Loucy (cell line): ENCODE data around the gene PPP1R14C.

Experiments
- H2AFZ ChIP-seq: fragments of 200-600 bp; sonication (generic); 2 replicates; pipeline ENCODE4 v1.6.0; 2016; ENCODE audit warnings: antibody characterized with exemption, mild to moderate bottlenecking, low read length, moderate library complexity
- H3F3A ChIP-seq: fragments of 200-600 bp; 2 replicates; pipeline ENCODE4 v1.6.0; 2016; ENCODE audit warnings: antibody characterized with exemption, low read depth, mild to moderate bottlenecking
- H3K27me3 ChIP-seq: fragments of 200-600 bp; sonication (generic); 2 replicates; pipeline ENCODE4 v1.6.1; 2014; ENCODE audit warnings: low read length, mild to moderate bottlenecking; ENCODE audit not compliant: insufficient read depth, poor library complexity, severe bottlenecking
- H3K36me3 ChIP-seq: fragments of 200-600 bp; sonication (generic); 2 replicates; pipeline ENCODE4 v1.6.1; 2016; ENCODE audit warnings: low read length; ENCODE audit not compliant: insufficient read depth
- H3K4me1 ChIP-seq: fragments of 200-600 bp; sonication (generic); 2 replicates; pipeline ENCODE4 v1.5.1; 2014; ENCODE audit warnings: low read length, mild to moderate bottlenecking; ENCODE audit not compliant: insufficient read depth, poor library complexity, severe bottlenecking
- H3K4me2 ChIP-seq: fragments of 200-600 bp; sonication (generic); 2 replicates; pipeline ENCODE4 v1.6.0; 2014; ENCODE audit warnings: antibody characterized with exemption, low read length, low read depth, mild to moderate bottlenecking; ENCODE audit not compliant: poor library complexity, severe bottlenecking
- H3K4me3 ChIP-seq: fragments of 200-600 bp; sonication (generic); 2 replicates; pipeline ENCODE4 v1.5.1; 2014; ENCODE audit warnings: low read length, mild to moderate bottlenecking, mixed read lengths; ENCODE audit not compliant: poor library complexity, severe bottlenecking
- H3K79me2 ChIP-seq: fragments of 200-600 bp; sonication (generic); 2 replicates; pipeline ENCODE4 v1.6.1; 2014; ENCODE audit warnings: low read length; ENCODE audit not compliant: insufficient read depth
- H3K9ac ChIP-seq: fragments of 200-600 bp; sonication (generic); 2 replicates; pipeline ENCODE4 v1.6.0; 2014; ENCODE audit warnings: mild to moderate bottlenecking, low read depth, low read length, moderate library complexity; ENCODE audit not compliant: poor library complexity, severe bottlenecking
- H3K9me2 ChIP-seq: fragments of 200-600 bp; sonication (generic); replicated peaks from 2 replicates; pipeline ENCODE4 v1.6.1; 2016; ENCODE audit warnings: low read depth, low read length, mixed read lengths
- H3K9me3 ChIP-seq: fragments of 200-600 bp; sonication (generic); 2 replicates; pipeline ENCODE4 v1.6.1; 2014; ENCODE audit warnings: mild to moderate bottlenecking, antibody characterized with exemption, low read length, low read depth; ENCODE audit not compliant: insufficient read depth
- H4K20me1 ChIP-seq: fragments of 200-600 bp; sonication (generic); 2 replicates; pipeline ENCODE4 v1.6.0; 2014; ENCODE audit warnings: antibody characterized with exemption, low read length, mild to moderate bottlenecking; ENCODE audit not compliant: insufficient read depth, poor library complexity, severe bottlenecking
- EZH2phosphoT487 ChIP-seq: fragments of 200-600 bp; IDR thresholded peaks from 2 replicates; pipeline ENCODE4 v1.6.1; 2018; ENCODE audit warnings: antibody characterized with exemption, mild to moderate bottlenecking, moderate library complexity, borderline replicate concordance
- TF ChIP-seq, protein P1 (sequence below): fragments of 200-600 bp; sonication (generic); conservative IDR thresholded peaks from 2 replicates; pipeline ENCODE4 v1.5.1; 2014; ENCODE audit warnings: mild to moderate bottlenecking, antibody characterized with exemption, low read length

PPP1R14C gene

DNA sequence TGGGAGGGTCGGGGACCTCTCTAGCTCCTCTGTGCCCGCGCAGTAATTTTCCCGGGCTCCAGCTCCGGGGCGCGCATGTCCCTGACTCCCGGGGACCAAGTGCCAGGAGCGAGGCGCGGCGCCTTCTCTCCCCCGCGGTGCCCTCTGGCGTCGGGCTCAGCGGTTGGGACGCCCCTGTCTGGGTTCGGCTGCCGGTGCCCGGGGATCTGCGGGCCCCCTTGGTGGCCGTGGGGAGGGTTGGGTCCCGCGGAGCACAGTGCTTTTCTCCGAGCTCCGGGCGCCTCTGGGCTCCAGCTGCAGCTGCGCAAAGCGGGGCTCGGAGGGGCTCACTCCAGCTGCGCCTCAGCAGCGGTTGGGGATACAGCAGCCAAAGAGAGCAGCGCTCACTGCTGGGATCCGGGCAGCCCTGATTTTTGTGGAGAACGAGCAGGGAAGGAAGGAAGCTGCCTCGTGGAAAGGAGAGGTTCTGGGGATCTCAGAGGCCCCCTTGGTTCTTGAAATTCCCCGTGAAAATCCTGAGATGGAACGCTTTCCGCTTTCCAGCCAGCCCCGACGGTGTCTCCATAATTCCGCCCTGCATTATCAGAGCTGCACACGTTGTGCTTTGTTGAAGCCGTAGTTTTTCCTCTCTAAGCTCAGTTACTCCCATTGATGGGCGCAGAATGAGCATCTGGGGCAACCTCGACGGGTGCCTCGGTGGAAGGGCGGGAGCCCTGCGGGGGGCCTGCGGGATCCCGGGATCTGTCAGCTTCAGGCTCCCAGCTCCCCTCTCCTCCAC is 861 bp downstream of the PPP1R14C start:
- Histone ChIP-seq H2AFZ (no peak overlapping the region), H4K20me1 (no peaks in the 10 kb centered on the region), H3F3A (no peaks in the 10 kb centered on the region), H3K4me2 (no peak overlapping the region), H3K4me3 (no peak overlapping the region), H3K79me2 (no peaks in the 10 kb centered on the region), H3K36me3 (no peaks in the 10 kb centered on the region), H3K9me2 (no peaks in the 10 kb centered on the region), H3K4me1 (no peaks in the 10 kb centered on the region), H3K9me3 (no peaks in the 10 kb centered on the region), H3K27me3 (no peaks in the 10 kb centered on the region), H3K9ac (no peak overlapping the region)
- no peak for TF ChIP-seq EZH2phosphoT487
- TF ChIP-seq, protein P1, sequence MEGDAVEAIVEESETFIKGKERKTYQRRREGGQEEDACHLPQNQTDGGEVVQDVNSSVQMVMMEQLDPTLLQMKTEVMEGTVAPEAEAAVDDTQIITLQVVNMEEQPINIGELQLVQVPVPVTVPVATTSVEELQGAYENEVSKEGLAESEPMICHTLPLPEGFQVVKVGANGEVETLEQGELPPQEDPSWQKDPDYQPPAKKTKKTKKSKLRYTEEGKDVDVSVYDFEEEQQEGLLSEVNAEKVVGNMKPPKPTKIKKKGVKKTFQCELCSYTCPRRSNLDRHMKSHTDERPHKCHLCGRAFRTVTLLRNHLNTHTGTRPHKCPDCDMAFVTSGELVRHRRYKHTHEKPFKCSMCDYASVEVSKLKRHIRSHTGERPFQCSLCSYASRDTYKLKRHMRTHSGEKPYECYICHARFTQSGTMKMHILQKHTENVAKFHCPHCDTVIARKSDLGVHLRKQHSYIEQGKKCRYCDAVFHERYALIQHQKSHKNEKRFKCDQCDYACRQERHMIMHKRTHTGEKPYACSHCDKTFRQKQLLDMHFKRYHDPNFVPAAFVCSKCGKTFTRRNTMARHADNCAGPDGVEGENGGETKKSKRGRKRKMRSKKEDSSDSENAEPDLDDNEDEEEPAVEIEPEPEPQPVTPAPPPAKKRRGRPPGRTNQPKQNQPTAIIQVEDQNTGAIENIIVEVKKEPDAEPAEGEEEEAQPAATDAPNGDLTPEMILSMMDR, result no peak

DNA sequence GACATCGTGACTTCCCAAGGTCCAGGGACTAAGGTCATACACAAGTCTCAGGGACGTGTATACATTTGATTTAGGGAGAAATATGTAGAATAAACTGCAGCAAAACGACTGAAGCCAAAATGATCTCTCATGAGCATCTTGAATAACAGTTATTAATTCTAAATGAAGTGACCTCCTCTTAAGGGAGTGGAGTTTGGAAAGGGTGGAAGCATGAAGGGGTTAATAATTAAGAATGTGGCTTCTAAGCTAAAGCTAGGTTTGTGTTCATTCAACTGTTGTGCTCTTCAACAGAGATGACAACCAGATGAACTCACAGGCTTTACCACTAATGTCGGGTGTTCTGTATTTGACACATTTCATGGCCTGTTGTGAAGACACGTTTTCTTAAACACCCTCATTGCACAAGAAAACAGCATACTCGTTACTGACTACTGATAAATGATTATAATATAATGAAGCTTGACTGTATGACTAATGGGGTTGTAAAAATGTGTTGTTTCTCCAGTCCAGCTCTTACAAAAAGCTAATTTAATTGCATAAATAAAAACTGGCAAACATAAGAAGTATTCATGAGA is 1.5 kb downstream of the PPP1R14C start:
- H3K79me2 ChIP-seq, result no peaks in the 10 kb centered on the region
- H3K9ac ChIP-seq, result no peak overlapping the region
- H4K20me1 ChIP-seq, result no peaks in the 10 kb centered on the region
- H3K4me2 ChIP-seq, result no peak overlapping the region
- H3K27me3 ChIP-seq, result no peaks in the 10 kb centered on the region
- H3K36me3 ChIP-seq, result no peaks in the 10 kb centered on the region
- no peaks in the 10 kb centered on the region for H3F3A ChIP-seq
- H3K4me1 ChIP-seq, result no peaks in the 10 kb centered on the region
- H2AFZ ChIP-seq, result no peak overlapping the region
- H3K9me2 ChIP-seq, result no peaks in the 10 kb centered on the region
- H3K9me3 ChIP-seq, result no peaks in the 10 kb centered on the region
- no peak overlapping the region for H3K4me3 ChIP-seq
- TF ChIP-seq, protein P1, result no peak
- no peak for TF ChIP-seq EZH2phosphoT487

DNA sequence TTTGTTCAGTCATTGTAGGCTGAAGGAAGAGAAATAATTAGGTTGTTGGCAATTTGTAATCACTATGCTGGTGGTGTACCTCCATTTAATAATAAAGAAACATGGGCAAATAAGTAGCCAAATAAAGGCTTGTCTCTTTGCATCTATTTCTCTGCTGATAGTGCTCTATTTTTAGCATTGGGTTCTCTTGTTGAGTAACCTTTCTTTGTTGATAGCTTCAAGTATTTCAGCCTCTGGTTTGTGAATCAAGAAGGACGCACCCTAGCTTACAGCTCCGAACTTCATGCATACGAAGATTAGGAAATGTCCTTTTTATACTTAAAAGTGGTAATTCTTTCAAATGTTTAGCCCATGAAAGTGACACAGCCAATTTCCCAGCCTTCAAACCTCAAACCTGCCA is 2.6 kb downstream of the PPP1R14C start:
- no peak overlapping the region for H3K4me3 ChIP-seq
- no peak overlapping the region for H2AFZ ChIP-seq
- H3F3A ChIP-seq, result no peaks in the 10 kb centered on the region
- no peaks in the 10 kb centered on the region for H3K27me3 ChIP-seq
- H3K4me2 ChIP-seq, result no peak overlapping the region
- no peaks in the 10 kb centered on the region for H3K4me1 ChIP-seq
- TF ChIP-seq EZH2phosphoT487, result no peak
- TF ChIP-seq, protein P1, result no peak
- H3K36me3 ChIP-seq, result no peaks in the 10 kb centered on the region
- no peak overlapping the region for H3K9ac ChIP-seq
- no peaks in the 10 kb centered on the region for H3K9me3 ChIP-seq
- H3K79me2 ChIP-seq, result no peaks in the 10 kb centered on the region
- H3K9me2 ChIP-seq, result no peaks in the 10 kb centered on the region
- no peaks in the 10 kb centered on the region for H4K20me1 ChIP-seq
